Measurements from ENCODE around the gene NAALADL2. TPM values are rescaled to one million over a fixed set of nuclear protein-coding genes. Genes with fewer than 3 reads are reported as not detected.

Gene NAALADL2
- total RNA-seq, 4 donors from 2014 or later = 0.26 to 218 (median 17.4) TPM

DNA sequence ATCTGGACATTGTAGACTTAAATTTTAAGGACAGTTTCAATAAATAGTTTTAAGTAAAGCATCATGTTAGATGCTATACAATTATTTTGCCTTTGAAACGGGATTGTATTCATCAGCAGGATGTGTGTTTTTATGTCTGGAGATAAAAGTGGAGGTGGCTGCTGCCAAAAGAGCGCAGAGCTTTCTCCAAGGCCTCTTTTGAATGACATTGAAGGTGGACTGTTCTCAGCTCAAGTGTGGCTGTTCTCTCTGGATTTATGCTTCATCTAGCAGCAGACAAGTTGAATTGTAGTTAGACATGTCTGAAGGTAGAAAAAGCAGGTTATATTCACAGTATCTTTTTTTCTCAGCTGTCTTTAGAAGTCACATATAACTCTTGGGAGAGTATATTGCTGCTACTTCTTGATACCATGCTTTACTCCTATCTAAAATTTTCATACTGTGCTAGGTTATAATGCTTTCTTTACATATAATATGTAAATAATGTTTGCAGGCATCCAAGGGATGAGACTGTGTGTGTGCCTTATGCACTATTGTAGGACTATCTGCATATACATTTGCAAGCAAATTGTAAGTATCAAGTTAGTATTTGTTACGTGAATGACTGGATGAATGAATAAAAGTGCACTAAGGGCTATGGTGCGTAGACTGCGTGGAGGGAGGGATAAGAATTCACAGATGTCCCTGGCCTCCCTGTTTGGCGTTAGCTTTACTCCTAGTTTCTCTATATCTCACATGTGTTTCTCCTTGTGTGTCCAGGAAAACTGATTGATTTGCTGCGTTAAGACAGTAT lies 340.1 kb downstream of the NAALADL2 start:
- Histone ChIP-seq H3K4me1 (no peaks in the 10 kb centered on the region), H3K4me3 (no peak overlapping the region), H3K9me3 (no peaks in the 10 kb centered on the region), H3K27ac (no peak overlapping the region), H3K27me3 (no peaks in the 10 kb centered on the region), H3K36me3 (no peaks in the 10 kb centered on the region)
- intact Hi-C loops (cut with DNase I; ENCODE audit: low total_unique reads) = no loop called here
- no peak for TF ChIP-seq POLR2A (IDR thresholded peaks at IDR 0.05)
- TF ChIP-seq, protein P1, sequence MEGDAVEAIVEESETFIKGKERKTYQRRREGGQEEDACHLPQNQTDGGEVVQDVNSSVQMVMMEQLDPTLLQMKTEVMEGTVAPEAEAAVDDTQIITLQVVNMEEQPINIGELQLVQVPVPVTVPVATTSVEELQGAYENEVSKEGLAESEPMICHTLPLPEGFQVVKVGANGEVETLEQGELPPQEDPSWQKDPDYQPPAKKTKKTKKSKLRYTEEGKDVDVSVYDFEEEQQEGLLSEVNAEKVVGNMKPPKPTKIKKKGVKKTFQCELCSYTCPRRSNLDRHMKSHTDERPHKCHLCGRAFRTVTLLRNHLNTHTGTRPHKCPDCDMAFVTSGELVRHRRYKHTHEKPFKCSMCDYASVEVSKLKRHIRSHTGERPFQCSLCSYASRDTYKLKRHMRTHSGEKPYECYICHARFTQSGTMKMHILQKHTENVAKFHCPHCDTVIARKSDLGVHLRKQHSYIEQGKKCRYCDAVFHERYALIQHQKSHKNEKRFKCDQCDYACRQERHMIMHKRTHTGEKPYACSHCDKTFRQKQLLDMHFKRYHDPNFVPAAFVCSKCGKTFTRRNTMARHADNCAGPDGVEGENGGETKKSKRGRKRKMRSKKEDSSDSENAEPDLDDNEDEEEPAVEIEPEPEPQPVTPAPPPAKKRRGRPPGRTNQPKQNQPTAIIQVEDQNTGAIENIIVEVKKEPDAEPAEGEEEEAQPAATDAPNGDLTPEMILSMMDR (IDR thresholded peaks at IDR 0.05) = no peak
- DNase-seq = no peak

DNA sequence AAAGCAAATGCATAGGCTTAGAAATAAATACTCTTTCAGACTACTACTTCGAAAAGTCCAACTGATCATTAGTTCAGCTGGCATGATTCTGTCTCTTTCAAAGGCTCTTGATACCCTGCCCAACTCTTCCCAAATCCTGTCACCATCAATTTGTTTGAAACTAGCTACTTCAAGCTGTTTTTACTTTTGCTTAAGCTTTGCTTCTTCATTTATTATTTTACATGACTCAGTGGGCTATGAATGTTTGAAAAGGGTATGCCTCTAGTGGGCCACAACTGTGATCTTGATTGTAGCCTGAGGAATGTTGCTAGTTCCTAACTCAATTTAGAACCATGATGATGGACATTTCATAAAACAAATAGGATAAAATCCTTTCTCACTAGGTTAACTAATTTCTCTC lies 340.8 kb downstream of the NAALADL2 start:
- no peak overlapping the region for H3K4me3 ChIP-seq
- intact Hi-C loops (cut with DNase I; ENCODE audit: low total_unique reads) = no loop called here

DNA sequence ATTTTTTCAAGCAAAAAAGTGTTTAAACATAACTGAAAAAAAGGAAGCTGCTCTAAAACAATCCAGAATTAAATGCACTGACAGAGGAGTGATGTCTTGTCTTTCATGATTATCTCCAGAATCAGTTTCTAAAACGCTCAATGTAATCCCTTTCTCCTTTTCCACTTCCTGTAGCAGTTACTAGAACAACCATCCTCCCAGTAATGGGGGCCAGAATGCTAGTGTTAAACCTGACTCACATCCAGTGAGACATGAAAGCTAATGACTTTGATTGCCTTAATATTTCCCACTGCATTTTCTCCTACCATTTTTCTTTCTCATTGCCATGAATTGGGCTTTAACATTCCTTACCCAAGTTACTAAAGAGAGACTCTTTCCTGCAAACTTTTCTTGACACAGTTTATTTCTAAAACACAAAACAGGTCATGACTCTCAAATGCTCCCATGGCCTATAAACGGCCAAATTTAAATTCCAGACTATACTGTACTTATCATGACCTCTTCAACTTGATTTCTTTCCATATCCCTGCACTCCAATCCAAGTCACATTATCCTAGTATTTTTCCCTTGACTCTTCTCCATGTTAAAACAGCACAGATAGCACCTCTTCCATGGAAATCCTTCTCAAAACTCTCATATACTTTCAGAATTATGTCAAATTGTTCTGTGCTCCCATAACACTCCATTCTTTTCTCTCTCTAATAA lies 341.4 kb downstream of the NAALADL2 start:
- Histone ChIP-seq H3K9me3 (no peaks in the 10 kb centered on the region), H3K27me3 (no peaks in the 10 kb centered on the region), H3K4me1 (no peaks in the 10 kb centered on the region), H3K4me3 (no peak overlapping the region), H3K27ac (no peak overlapping the region), H3K36me3 (no peaks in the 10 kb centered on the region)
- no peak for TF ChIP-seq POLR2A (IDR thresholded peaks at IDR 0.05)
- TF ChIP-seq, protein P1 (IDR thresholded peaks at IDR 0.05) = no peak
- no peak for DNase-seq
- intact Hi-C loops (cut with DNase I; ENCODE audit: low total_unique reads) = no loop called here

More for the DNA sequence above, 340.8 kb downstream of the NAALADL2 start:
- Histone ChIP-seq H3K36me3 (no peaks in the 10 kb centered on the region), H3K27me3 (no peaks in the 10 kb centered on the region), H3K4me1 (no peaks in the 10 kb centered on the region), H3K9me3 (no peaks in the 10 kb centered on the region), H3K27ac (no peak overlapping the region)
- DNase-seq = no peak
- TF ChIP-seq, protein P1 (IDR thresholded peaks at IDR 0.05) = no peak
- TF ChIP-seq POLR2A (IDR thresholded peaks at IDR 0.05) = no peak

DNA sequence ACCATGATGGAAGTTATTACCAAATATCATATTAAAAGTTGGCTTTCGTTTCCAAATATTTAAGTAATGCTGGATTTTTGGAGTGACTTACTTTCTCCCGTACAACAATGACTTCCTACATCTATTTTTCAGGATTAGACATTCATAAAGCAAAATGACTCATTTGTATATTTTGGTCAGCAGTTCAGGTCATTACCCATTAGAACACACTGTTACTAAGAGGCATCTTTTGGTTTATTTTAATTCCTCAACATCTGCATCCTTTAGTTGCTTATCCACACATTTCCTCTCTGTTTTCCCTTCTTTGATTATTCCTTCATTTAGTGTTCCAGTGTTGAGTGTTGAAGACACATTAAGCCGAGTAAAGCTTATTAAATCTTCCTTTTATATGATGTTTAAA lies 348.2 kb downstream of the NAALADL2 start:
- intact Hi-C loops (cut with DNase I; ENCODE audit: low total_unique reads) = no loop called here
- no peaks in the 10 kb centered on the region for H3K36me3 ChIP-seq
- H3K27ac ChIP-seq = no peak overlapping the region
- H3K4me1 ChIP-seq = no peaks in the 10 kb centered on the region
- no peaks in the 10 kb centered on the region for H3K27me3 ChIP-seq
- DNase-seq = no peak
- H3K9me3 ChIP-seq = no peaks in the 10 kb centered on the region
- TF ChIP-seq POLR2A (IDR thresholded peaks at IDR 0.05) = no peak
- TF ChIP-seq, protein P1 (IDR thresholded peaks at IDR 0.05) = no peak
- no peak overlapping the region for H3K4me3 ChIP-seq

DNA sequence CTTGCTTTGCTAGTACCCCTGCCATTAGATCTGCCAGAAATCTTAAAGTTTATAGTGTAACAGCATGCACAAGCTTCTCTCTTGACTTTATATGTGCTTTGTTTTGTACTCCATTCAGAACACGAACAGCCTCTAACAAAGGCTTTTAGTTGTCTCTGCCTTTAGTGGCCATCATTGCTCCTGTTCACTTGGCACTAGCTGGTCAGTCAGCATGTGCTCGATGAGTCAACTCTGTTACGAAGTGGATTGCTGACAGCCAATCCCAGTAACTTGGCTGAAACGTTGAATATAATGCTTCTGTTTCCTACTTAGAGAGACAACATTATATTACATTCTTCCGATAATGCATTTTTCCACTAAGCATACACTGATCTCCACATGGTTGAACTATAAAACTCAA lies 349.2 kb downstream of the NAALADL2 start:
- no peak overlapping the region for H3K4me3 ChIP-seq
- H3K36me3 ChIP-seq = no peaks in the 10 kb centered on the region
- TF ChIP-seq, protein P1 (IDR thresholded peaks at IDR 0.05) = no peak
- no peak for TF ChIP-seq POLR2A (IDR thresholded peaks at IDR 0.05)
- H3K27ac ChIP-seq = no peak overlapping the region
- H3K4me1 ChIP-seq = no peaks in the 10 kb centered on the region
- DNase-seq = no peak
- no peaks in the 10 kb centered on the region for H3K27me3 ChIP-seq
- intact Hi-C loops (cut with DNase I; ENCODE audit: low total_unique reads) = no loop called here
- no peaks in the 10 kb centered on the region for H3K9me3 ChIP-seq

All from uterus (tissue), 4 donors.